Upper lobe of right lung (tissue), 1 donor: ENCODE data around the gene LONP1. TPM values are rescaled to one million over a fixed set of nuclear protein-coding genes. Genes with fewer than 3 reads are reported as not detected.

ENCODE experiments used
- ATAC-seq: fragments of 200-7000 bp; cut with Tn5 transposase; one replicate; pipeline ENCODE4 v1.9.1; 2020; ENCODE audit warnings: mild to moderate bottlenecking, moderate library complexity
- DNase-seq: peaks from one replicate; pipeline ENCODE4 v3.0.0-alpha.2; 2020
- H3K27ac ChIP-seq: fragments of 200-600 bp; one replicate; pipeline ENCODE4 v1.8.0; 2022
- H3K27me3 ChIP-seq: fragments of 200-600 bp; one replicate; pipeline ENCODE4 v1.8.0; 2022; ENCODE audit warnings: mild to moderate bottlenecking
- H3K36me3 ChIP-seq: fragments of 200-600 bp; one replicate; pipeline ENCODE4 v1.8.0; 2022
- H3K4me1 ChIP-seq: fragments of 200-600 bp; one replicate; pipeline ENCODE4 v1.8.0; 2022
- H3K4me3 ChIP-seq: fragments of 200-600 bp; one replicate; pipeline ENCODE4 v1.8.0; 2022; ENCODE audit warnings: mild to moderate bottlenecking
- H3K9me3 ChIP-seq: fragments of 200-600 bp; one replicate; pipeline ENCODE4 v1.8.0; 2022
- CTCF ChIP-seq: fragments of 200-600 bp; IDR thresholded peaks from one replicate; pipeline ENCODE4 v1.8.0; 2022; ENCODE audit warnings: antibody characterized with exemption
- intact Hi-C: fragments of 100-400 bp; cut with DNase I; formaldehyde crosslinking; loops from one replicate; pipeline ENCODE4 v1.11.0; 2022
- total RNA-seq: library from RNA; stranded (reverse); fragmentation: NEBNext Ultra II Directional; extraction: Animal tissue kit (Norgen Biotek cat#: 25700); gene quantifications from one replicate; pipeline ENCODE4 v1.2.1, GENCODE V29; 2021
- donor health status: DM: no; HTN: yes; CAD: no; lungs with severe emphysema.

Gene LONP1
- total RNA-seq, 1 donor from 2014 or later: 79.1 TPM

DNA sequence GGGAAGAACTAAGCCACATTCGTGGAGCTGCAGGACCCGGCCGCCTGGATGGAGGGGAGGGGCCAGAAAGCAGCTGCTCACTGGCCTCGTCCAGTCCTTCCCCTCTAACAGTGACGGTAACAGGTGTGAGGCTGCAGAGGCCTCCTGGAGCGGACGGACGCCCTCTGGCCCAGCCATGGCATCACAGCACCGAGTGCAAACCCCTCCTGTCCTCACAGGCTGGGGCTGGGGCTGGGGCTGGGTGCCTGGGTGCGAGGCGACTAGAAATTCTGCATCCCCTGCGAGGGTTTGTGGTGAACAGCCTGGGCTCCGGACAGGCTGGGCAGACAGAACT, 43.2 kb downstream of the LONP1 start:
- TF ChIP-seq CTCF: no peak
- Histone ChIP-seq H3K4me1 (peaks cover 12% of the 10 kb centered on the region), H3K27ac (no peak overlapping the region), H3K9me3 (no peaks in the 10 kb centered on the region), H3K27me3 (no peaks in the 10 kb centered on the region), H3K4me3 (no peak overlapping the region), H3K36me3 (peaks cover 4% of the 10 kb centered on the region)
- no peak for DNase-seq
- intact Hi-C loops: no loop called here
- ATAC-seq: no peak

- ATAC-seq (no peak), DNase-seq (no peak)
- no peaks in the 10 kb centered on the region for H3K27me3 ChIP-seq
- no peak overlapping the region for H3K4me3 ChIP-seq
- intact Hi-C loops: no loop called here
- no peak overlapping the region for H3K27ac ChIP-seq
- H3K9me3 ChIP-seq: no peaks in the 10 kb centered on the region
- peaks cover 12% of the 10 kb centered on the region for H3K4me1 ChIP-seq
- peaks cover 9% of the 10 kb centered on the region for H3K36me3 ChIP-seq
- no peak for TF ChIP-seq CTCF
These were observed 43.7 kb downstream of the LONP1 start for GRCh38 chr19:5676105-5676771.

DNA sequence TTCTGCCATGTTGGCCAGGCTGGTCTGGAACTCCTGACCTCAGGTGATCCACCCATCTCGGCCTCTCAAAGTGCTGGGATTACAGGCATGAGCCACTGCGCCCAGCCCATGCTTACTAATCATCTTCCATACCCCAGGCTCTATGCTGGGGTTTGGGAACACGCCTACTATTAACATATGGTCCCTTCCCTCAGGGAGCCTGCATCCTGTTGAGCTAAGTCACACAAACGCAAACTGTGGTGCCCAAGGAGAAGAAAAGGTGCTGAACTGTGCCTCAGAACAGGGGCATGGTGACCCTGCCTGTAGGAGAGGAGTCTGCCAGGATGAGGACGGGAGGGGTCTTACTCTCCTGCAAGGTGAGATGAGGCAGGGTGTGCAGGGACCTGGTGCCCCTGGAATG, 45.2 kb downstream of the LONP1 start:
- Histone ChIP-seq H3K36me3 (peaks cover 14% of the 10 kb centered on the region), H3K9me3 (no peaks in the 10 kb centered on the region), H3K4me3 (no peak overlapping the region), H3K27me3 (no peaks in the 10 kb centered on the region), H3K4me1 (peaks cover 7% of the 10 kb centered on the region), H3K27ac (no peak overlapping the region)
- no peak for DNase-seq
- no peak for ATAC-seq
- intact Hi-C loops: no loop called here
- TF ChIP-seq CTCF: no peak

GRCh38 chr19:5673752-5674151, 46.2 kb downstream of the LONP1 start:
- Histone ChIP-seq H3K9me3 (no peaks in the 10 kb centered on the region), H3K4me1 (no peaks in the 10 kb centered on the region), H3K4me3 (no peak overlapping the region), H3K27ac (no peak overlapping the region), H3K36me3 (peaks cover 23% of the 10 kb centered on the region), H3K27me3 (no peaks in the 10 kb centered on the region)
- TF ChIP-seq CTCF: no peak
- ATAC-seq (no peak), DNase-seq (no peak)
- intact Hi-C loops: no loop called here

DNA sequence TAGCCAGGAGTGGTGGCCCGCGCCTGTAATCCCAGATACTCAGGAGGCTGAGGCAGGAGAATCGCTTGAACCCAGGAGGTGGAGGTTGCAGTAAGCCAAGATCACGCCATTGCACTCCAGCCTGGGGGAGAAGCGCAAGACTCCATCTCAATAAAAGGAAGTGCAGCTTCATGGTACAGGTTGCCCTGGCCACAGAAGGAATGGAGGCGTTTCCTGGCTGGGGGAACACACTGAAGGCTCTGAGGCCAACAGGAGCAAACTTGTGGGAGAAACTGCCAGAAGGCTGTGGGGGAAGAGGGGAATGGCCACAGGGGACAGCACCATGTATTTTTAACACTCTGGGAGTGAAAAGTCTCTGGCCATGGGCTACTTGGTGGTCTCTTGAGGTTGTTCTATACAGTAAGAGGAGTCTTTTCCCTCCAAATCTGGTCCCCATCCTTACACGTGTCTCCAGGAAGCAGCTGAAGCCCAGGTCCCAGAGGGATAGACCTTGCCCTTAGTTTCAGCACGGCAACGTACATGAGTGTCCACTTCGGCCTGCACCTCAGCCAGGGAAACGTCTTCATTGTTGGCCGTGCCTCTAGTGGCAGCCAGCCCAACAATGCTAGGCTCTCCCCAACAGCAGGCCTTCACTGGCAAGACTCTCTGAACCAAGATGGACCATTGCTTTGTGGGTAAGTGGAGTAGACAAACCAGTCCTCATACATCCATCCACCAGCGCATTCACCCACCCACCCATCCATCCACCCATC, 47.1 kb downstream of the LONP1 start:
- ATAC-seq (no peak), DNase-seq (no peak)
- Histone ChIP-seq H3K4me1 (no peaks in the 10 kb centered on the region), H3K9me3 (no peaks in the 10 kb centered on the region), H3K4me3 (no peak overlapping the region), H3K36me3 (peaks cover 32% of the 10 kb centered on the region), H3K27me3 (no peaks in the 10 kb centered on the region), H3K27ac (no peak overlapping the region)
- no peak for TF ChIP-seq CTCF
- intact Hi-C loops: no loop called here
